Measurements from ENCODE around the gene PPP3CA. TPM values are rescaled to one million over a fixed set of nuclear protein-coding genes. Genes with fewer than 3 reads are reported as not detected.

PPP3CA gene
- total RNA-seq, 3 donors from 2014 or later: 32.4 to 59.6 (median 47.8) TPM

GRCh38 chr4:101332424-101332823 lies 14.9 kb downstream of the PPP3CA start:
- no peaks in the 10 kb centered on the region for H3K27me3 ChIP-seq
- H3K27ac ChIP-seq: no peak overlapping the region
- no peaks in the 10 kb centered on the region for H3K9me3 ChIP-seq
- H3K4me1 ChIP-seq: no peaks in the 10 kb centered on the region
- no peak overlapping the region for H3K4me3 ChIP-seq
- no peak for DNase-seq (ENCODE audit: low spot score in 2 of 2)
- TF ChIP-seq POLR2AphosphoS5 (IDR thresholded peaks at IDR 0.05) (no peak), POLR2A (IDR thresholded peaks at IDR 0.05) (no peak), CTCF (IDR thresholded peaks at IDR 0.05) (no peak)
- H3K36me3 ChIP-seq: no peaks in the 10 kb centered on the region
- intact Hi-C loops (cut with DNase I; ENCODE audit: low total_unique reads): no loop called here

- TF ChIP-seq CTCF (IDR thresholded peaks at IDR 0.05): no peak
- no peak for TF ChIP-seq POLR2AphosphoS5 (IDR thresholded peaks at IDR 0.05)
- no peak for TF ChIP-seq POLR2A (IDR thresholded peaks at IDR 0.05)
- Histone ChIP-seq H3K27me3 (no peaks in the 10 kb centered on the region), H3K4me1 (no peaks in the 10 kb centered on the region), H3K36me3 (no peaks in the 10 kb centered on the region), H3K27ac (no peak overlapping the region), H3K4me3 (no peak overlapping the region), H3K9me3 (no peaks in the 10 kb centered on the region)
- intact Hi-C loops (cut with DNase I; ENCODE audit: low total_unique reads): no loop called here
- DNase-seq (ENCODE audit: low spot score in 2 of 2): no peak
Observed at GRCh38 chr4:101331017-101331416, 16.3 kb downstream of the PPP3CA start.

- Histone ChIP-seq H3K36me3 (no peaks in the 10 kb centered on the region), H3K4me3 (no peak overlapping the region), H3K4me1 (no peaks in the 10 kb centered on the region), H3K27me3 (no peaks in the 10 kb centered on the region), H3K9me3 (no peaks in the 10 kb centered on the region), H3K27ac (no peak overlapping the region)
- intact Hi-C loops (cut with DNase I; ENCODE audit: low total_unique reads): no loop called here
- no peak for DNase-seq (ENCODE audit: low spot score in 2 of 2)
- TF ChIP-seq POLR2A (IDR thresholded peaks at IDR 0.05): no peak
- no peak for TF ChIP-seq POLR2AphosphoS5 (IDR thresholded peaks at IDR 0.05)
- no peak for TF ChIP-seq CTCF (IDR thresholded peaks at IDR 0.05)
Observed at GRCh38 chr4:101329592-101329991, 17.7 kb downstream of the PPP3CA start.

GRCh38 chr4:101328063-101328602 lies 19.2 kb downstream of the PPP3CA start:
- intact Hi-C loops (cut with DNase I; ENCODE audit: low total_unique reads): no loop called here
- no peak for DNase-seq (ENCODE audit: low spot score in 2 of 2)
- H3K27ac ChIP-seq: no peak overlapping the region
- no peaks in the 10 kb centered on the region for H3K27me3 ChIP-seq
- H3K9me3 ChIP-seq: no peaks in the 10 kb centered on the region
- H3K4me3 ChIP-seq: no peak overlapping the region
- no peaks in the 10 kb centered on the region for H3K4me1 ChIP-seq
- no peaks in the 10 kb centered on the region for H3K36me3 ChIP-seq
- TF ChIP-seq POLR2A (IDR thresholded peaks at IDR 0.05) (no peak), CTCF (IDR thresholded peaks at IDR 0.05) (no peak), POLR2AphosphoS5 (IDR thresholded peaks at IDR 0.05) (no peak)

GRCh38 chr4:101326576-101326975 lies 20.8 kb downstream of the PPP3CA start:
- TF ChIP-seq POLR2AphosphoS5 (IDR thresholded peaks at IDR 0.05): no peak
- no peak for TF ChIP-seq POLR2A (IDR thresholded peaks at IDR 0.05)
- TF ChIP-seq CTCF (IDR thresholded peaks at IDR 0.05): no peak
- Histone ChIP-seq H3K9me3 (no peaks in the 10 kb centered on the region), H3K36me3 (no peaks in the 10 kb centered on the region), H3K4me1 (no peaks in the 10 kb centered on the region), H3K27ac (no peak overlapping the region), H3K4me3 (no peak overlapping the region), H3K27me3 (no peaks in the 10 kb centered on the region)
- no peak for DNase-seq (ENCODE audit: low spot score in 2 of 2)
- intact Hi-C loops (cut with DNase I; ENCODE audit: low total_unique reads): no loop called here

Measured in breast epithelium (tissue), 4 donors.